Measurements from ENCODE around the gene NMNAT2. TPM values are rescaled to one million over a fixed set of nuclear protein-coding genes. Genes with fewer than 3 reads are reported as not detected.

The NMNAT2 gene
- total RNA-seq, 4 donors from 2014 or later: 0.93 to 2.2 (median 1.9) TPM

- 35 to 100% methylated on average over 2 of the region's 2 CpGs for WGBS, 2 donors (ENCODE audit: low coverage in 1 of 2)
- no peaks in the 10 kb centered on the region for H3K27me3 ChIP-seq
- H3K9me3 ChIP-seq: no peaks in the 10 kb centered on the region
- H3K4me3 ChIP-seq: no peak overlapping the region
- ATAC-seq: no peak
- no peaks in the 10 kb centered on the region for H3K36me3 ChIP-seq
- no peak overlapping the region for H3K27ac ChIP-seq
- TF ChIP-seq POLR2A (IDR thresholded peaks at IDR 0.05): no peak
- TF ChIP-seq POLR2AphosphoS5 (IDR thresholded peaks at IDR 0.05): no peak
- no peak for TF ChIP-seq EP300 (IDR thresholded peaks at IDR 0.05)
- H3K4me1 ChIP-seq: no peaks in the 10 kb centered on the region
These were observed 23.7 kb downstream of the NMNAT2 start for GRCh38 chr1:183394435-183394834.

- 95 to 100% methylated on average over 1 of the region's 1 CpG for WGBS, 2 donors (ENCODE audit: low coverage in 1 of 2)
- no peaks in the 10 kb centered on the region for H3K4me1 ChIP-seq
- TF ChIP-seq CTCF (IDR thresholded peaks at IDR 0.05): no peak
- no peak for TF ChIP-seq POLR2A (IDR thresholded peaks at IDR 0.05)
- TF ChIP-seq POLR2AphosphoS5 (IDR thresholded peaks at IDR 0.05): no peak
- H3K9me3 ChIP-seq: no peaks in the 10 kb centered on the region
- no peak overlapping the region for H3K4me3 ChIP-seq
- no peak overlapping the region for H3K27ac ChIP-seq
- no peaks in the 10 kb centered on the region for H3K36me3 ChIP-seq
- H3K27me3 ChIP-seq: no peaks in the 10 kb centered on the region
- ATAC-seq: no peak
These were observed 26.3 kb downstream of the NMNAT2 start for GRCh38 chr1:183391863-183392262.

DNA sequence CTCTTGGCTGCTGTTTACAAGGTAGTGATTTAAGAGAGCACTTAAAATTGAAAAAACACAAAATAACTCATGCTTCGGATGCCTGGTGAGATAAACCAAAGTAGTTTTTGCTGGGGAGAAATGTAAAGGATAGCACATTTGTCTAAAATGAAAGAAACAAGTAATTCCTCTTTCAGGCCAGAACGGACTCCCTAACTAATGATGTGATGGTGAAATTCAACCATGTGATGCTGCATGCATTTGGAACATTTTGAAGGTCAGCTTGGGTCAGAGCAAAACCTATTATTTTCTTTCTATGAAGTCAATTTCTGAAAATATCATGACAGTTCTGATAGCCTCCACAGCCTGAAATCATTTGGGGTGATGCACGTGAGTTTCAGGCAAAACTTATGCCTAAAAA is 27.6 kb downstream of the NMNAT2 start:
- no peaks in the 10 kb centered on the region for H3K36me3 ChIP-seq
- 54 to 78% methylated on average over 2 to 3 of the region's 3 CpGs for WGBS, 2 donors (ENCODE audit: low coverage in 1 of 2)
- H3K9me3 ChIP-seq: no peaks in the 10 kb centered on the region
- no peak overlapping the region for H3K4me3 ChIP-seq
- H3K27ac ChIP-seq: no peak overlapping the region
- no peaks in the 10 kb centered on the region for H3K4me1 ChIP-seq
- TF ChIP-seq POLR2AphosphoS5 (IDR thresholded peaks at IDR 0.05) (no peak), EP300 (IDR thresholded peaks at IDR 0.05) (no peak), POLR2A (IDR thresholded peaks at IDR 0.05) (no peak), CTCF (IDR thresholded peaks at IDR 0.05) (no peak)
- no peak for ATAC-seq
- H3K27me3 ChIP-seq: no peaks in the 10 kb centered on the region

GRCh38 chr1:183388735-183389134 is 29.4 kb downstream of the NMNAT2 start:
- ATAC-seq: no peak
- Histone ChIP-seq H3K27ac (no peak overlapping the region), H3K4me3 (no peak overlapping the region), H3K4me1 (no peaks in the 10 kb centered on the region), H3K27me3 (no peaks in the 10 kb centered on the region), H3K36me3 (no peaks in the 10 kb centered on the region), H3K9me3 (no peaks in the 10 kb centered on the region)
- 70 to 71% methylated on average over 5 to 6 of the region's 6 CpGs for WGBS, 2 donors (ENCODE audit: low coverage in 1 of 2)
- TF ChIP-seq POLR2A (IDR thresholded peaks at IDR 0.05): no peak
- TF ChIP-seq EP300 (IDR thresholded peaks at IDR 0.05): no peak
- TF ChIP-seq POLR2AphosphoS5 (IDR thresholded peaks at IDR 0.05): no peak
- TF ChIP-seq CTCF (IDR thresholded peaks at IDR 0.05): no peak

- no peak for ATAC-seq
- Histone ChIP-seq H3K4me3 (no peak overlapping the region), H3K27me3 (no peaks in the 10 kb centered on the region), H3K27ac (no peak overlapping the region), H3K4me1 (no peaks in the 10 kb centered on the region), H3K9me3 (no peaks in the 10 kb centered on the region), H3K36me3 (no peaks in the 10 kb centered on the region)
- TF ChIP-seq POLR2A (IDR thresholded peaks at IDR 0.05) (no peak), EP300 (IDR thresholded peaks at IDR 0.05) (no peak), POLR2AphosphoS5 (IDR thresholded peaks at IDR 0.05) (no peak), CTCF (IDR thresholded peaks at IDR 0.05) (no peak)
- WGBS, 2 donors (ENCODE audit: low coverage in 1 of 2): 76 to 79% methylated on average over 5 to 6 of the region's 6 CpGs
These were observed 32.6 kb downstream of the NMNAT2 start for GRCh38 chr1:183385340-183386144.
